Hepatocyte (in vitro differentiated cells): ENCODE results near the gene PTPRC. TPM values are rescaled to one million over a fixed set of nuclear protein-coding genes. Genes with fewer than 3 reads are reported as not detected.

Experiments used
- DNase-seq: peaks from one replicate; pipeline ENCODE4 v3.0.0-alpha.2; 2016; ENCODE audit warnings: low spot score
- H2AFZ ChIP-seq: fragments of 200-600 bp; sonication (generic); 2 replicates; pipeline ENCODE4 v1.6.0; 2016; ENCODE audit warnings: antibody characterized with exemption, mild to moderate bottlenecking
- H3K27ac ChIP-seq: fragments of 200-600 bp; sonication (generic); 2 replicates; pipeline ENCODE4 v1.5.1; 2016; ENCODE audit warnings: mild to moderate bottlenecking
- H3K27me3 ChIP-seq: fragments of 200-600 bp; sonication (generic); 2 replicates; pipeline ENCODE4 v1.6.1; 2016
- H3K36me3 ChIP-seq: fragments of 200-600 bp; sonication (generic); replicated peaks from 2 replicates; pipeline ENCODE4 v1.5.1; 2016; ENCODE audit warnings: low read depth; ENCODE audit not compliant: insufficient read depth
- H3K4me1 ChIP-seq: fragments of 200-600 bp; sonication (generic); 2 replicates; pipeline ENCODE4 v1.5.1; 2016; ENCODE audit warnings: mild to moderate bottlenecking, moderate library complexity; ENCODE audit not compliant: insufficient read depth
- H3K4me2 ChIP-seq: fragments of 200-600 bp; sonication (generic); 2 replicates; pipeline ENCODE4 v1.6.0; 2016
- H3K4me3 ChIP-seq: fragments of 200-600 bp; sonication (generic); 2 replicates; pipeline ENCODE4 v1.5.1; 2016; ENCODE audit warnings: mild to moderate bottlenecking
- H3K79me2 ChIP-seq: fragments of 200-600 bp; sonication (generic); 2 replicates; pipeline ENCODE4 v1.6.0; 2017; ENCODE audit warnings: mild to moderate bottlenecking
- H3K9me2 ChIP-seq: fragments of 200-600 bp; sonication (generic); replicated peaks from 2 replicates; pipeline ENCODE4 v1.6.0; 2017; ENCODE audit warnings: mild to moderate bottlenecking; ENCODE audit not compliant: insufficient read depth
- H3K9me3 ChIP-seq: fragments of 200-600 bp; sonication (generic); 2 replicates; pipeline ENCODE4 v1.5.1; 2016; ENCODE audit warnings: low read depth, mild to moderate bottlenecking
- H4K20me1 ChIP-seq: fragments of 200-600 bp; sonication (generic); 2 replicates; pipeline ENCODE4 v1.6.0; 2016; ENCODE audit warnings: mild to moderate bottlenecking; ENCODE audit not compliant: insufficient read depth, poor library complexity, severe bottlenecking
- CTCF ChIP-seq: fragments of 200-600 bp; sonication (generic); IDR thresholded peaks from 2 replicates; pipeline ENCODE4 v1.5.1; 2016; ENCODE audit warnings: antibody characterized with exemption, mild to moderate bottlenecking; ENCODE audit not compliant: poor library complexity
- EZH2 ChIP-seq: fragments of 200-600 bp; sonication (generic); IDR thresholded peaks from 2 replicates; pipeline ENCODE4 v1.6.1; 2016; ENCODE audit warnings: antibody characterized with exemption, mild to moderate bottlenecking, borderline replicate concordance
- EZH2phosphoT487 ChIP-seq: fragments of 200-600 bp; sonication (generic); IDR thresholded peaks from one replicate; pipeline ENCODE4 v1.6.1; 2018; ENCODE audit warnings: antibody characterized with exemption, mild to moderate bottlenecking, low read depth, moderate library complexity; ENCODE audit not compliant: unreplicated experiment, severe bottlenecking
- WGBS: methylation state at CpG from one replicate; pipeline ENCODE4 v1.1.6; 2016; ENCODE audit warnings: low lambda C conversion rate; ENCODE audit errors: missing lambda C conversion rate; 5-methylcytosine and 5-hydroxymethylcytosine counted together
- polyA plus RNA-seq: library from polyadenylated mRNA; unstranded; fragments of >200 nt; fragmentation: Nextera tagmentation; extraction: Ambion mirVana; gene quantifications from 2 replicates; pipeline ENCODE4 v1.2.1, GENCODE V29; 2016
- total RNA-seq: library from RNA; depleted of rRNA; stranded (reverse); fragments of >200 nt; gene quantifications from 2 replicates; pipeline ENCODE4 v1.2.3, GENCODE V29; 2014

The PTPRC gene
- total and polyA plus RNA-seq, 2 experiments from 2014 or later = 0.87 TPM; not detected in 1

- Histone ChIP-seq H3K36me3 (no peaks in the 10 kb centered on the region), H3K79me2 (no peaks in the 10 kb centered on the region), H3K27me3 (no peaks in the 10 kb centered on the region), H3K9me3 (no peaks in the 10 kb centered on the region), H3K9me2 (no peaks in the 10 kb centered on the region), H3K4me2 (no peak overlapping the region), H3K4me1 (no peaks in the 10 kb centered on the region), H3K4me3 (no peak overlapping the region), H4K20me1 (no peaks in the 10 kb centered on the region), H3K27ac (no peak overlapping the region), H2AFZ (no peak overlapping the region)
- no peak for DNase-seq
- TF ChIP-seq CTCF (no peak), EZH2 (no peak), EZH2phosphoT487 (no peak)
Measured at GRCh38 chr1:198628067-198628455, 10.8 kb upstream of the PTPRC start.

- H3K4me3 ChIP-seq = no peak overlapping the region
- no peaks in the 10 kb centered on the region for H3K27me3 ChIP-seq
- DNase-seq = no peak
- no peaks in the 10 kb centered on the region for H3K9me2 ChIP-seq
- H3K27ac ChIP-seq = no peak overlapping the region
- H3K9me3 ChIP-seq = no peaks in the 10 kb centered on the region
- H3K4me1 ChIP-seq = no peaks in the 10 kb centered on the region
- no peaks in the 10 kb centered on the region for H3K36me3 ChIP-seq
- H2AFZ ChIP-seq = no peak overlapping the region
- TF ChIP-seq EZH2phosphoT487 (no peak), EZH2 (no peak), CTCF (no peak)
- H3K79me2 ChIP-seq = no peaks in the 10 kb centered on the region
- H4K20me1 ChIP-seq = no peaks in the 10 kb centered on the region
- no peak overlapping the region for H3K4me2 ChIP-seq
Measured at GRCh38 chr1:198629610-198630009, 9.2 kb upstream of the PTPRC start.

- Histone ChIP-seq H3K79me2 (no peaks in the 10 kb centered on the region), H3K4me2 (no peak overlapping the region), H3K27ac (no peak overlapping the region), H3K36me3 (no peaks in the 10 kb centered on the region), H3K27me3 (no peaks in the 10 kb centered on the region), H3K4me1 (no peaks in the 10 kb centered on the region), H3K9me3 (no peaks in the 10 kb centered on the region), H3K9me2 (no peaks in the 10 kb centered on the region), H3K4me3 (no peak overlapping the region), H4K20me1 (no peaks in the 10 kb centered on the region), H2AFZ (no peak overlapping the region)
- DNase-seq = no peak
- WGBS = 93% methylated on average over 1 of the region's 1 CpG
- no peak for TF ChIP-seq EZH2
- no peak for TF ChIP-seq EZH2phosphoT487
- TF ChIP-seq CTCF = no peak
Measured at GRCh38 chr1:198630863-198631262, 8.0 kb upstream of the PTPRC start.

- H3K9me2 ChIP-seq = no peaks in the 10 kb centered on the region
- no peaks in the 10 kb centered on the region for H3K4me1 ChIP-seq
- no peaks in the 10 kb centered on the region for H3K79me2 ChIP-seq
- 100% methylated on average over 1 of the region's 1 CpG for WGBS
- no peak overlapping the region for H3K4me2 ChIP-seq
- H3K27me3 ChIP-seq = no peaks in the 10 kb centered on the region
- H3K36me3 ChIP-seq = no peaks in the 10 kb centered on the region
- no peaks in the 10 kb centered on the region for H3K9me3 ChIP-seq
- TF ChIP-seq EZH2 (no peak), CTCF (no peak), EZH2phosphoT487 (no peak)
- H4K20me1 ChIP-seq = no peaks in the 10 kb centered on the region
- no peak for DNase-seq
- H3K27ac ChIP-seq = no peak overlapping the region
- H2AFZ ChIP-seq = no peak overlapping the region
- no peak overlapping the region for H3K4me3 ChIP-seq
Measured at GRCh38 chr1:198631292-198631691, 7.5 kb upstream of the PTPRC start.
